ENCODE results near the gene SETD5.

Gene SETD5

DNA sequence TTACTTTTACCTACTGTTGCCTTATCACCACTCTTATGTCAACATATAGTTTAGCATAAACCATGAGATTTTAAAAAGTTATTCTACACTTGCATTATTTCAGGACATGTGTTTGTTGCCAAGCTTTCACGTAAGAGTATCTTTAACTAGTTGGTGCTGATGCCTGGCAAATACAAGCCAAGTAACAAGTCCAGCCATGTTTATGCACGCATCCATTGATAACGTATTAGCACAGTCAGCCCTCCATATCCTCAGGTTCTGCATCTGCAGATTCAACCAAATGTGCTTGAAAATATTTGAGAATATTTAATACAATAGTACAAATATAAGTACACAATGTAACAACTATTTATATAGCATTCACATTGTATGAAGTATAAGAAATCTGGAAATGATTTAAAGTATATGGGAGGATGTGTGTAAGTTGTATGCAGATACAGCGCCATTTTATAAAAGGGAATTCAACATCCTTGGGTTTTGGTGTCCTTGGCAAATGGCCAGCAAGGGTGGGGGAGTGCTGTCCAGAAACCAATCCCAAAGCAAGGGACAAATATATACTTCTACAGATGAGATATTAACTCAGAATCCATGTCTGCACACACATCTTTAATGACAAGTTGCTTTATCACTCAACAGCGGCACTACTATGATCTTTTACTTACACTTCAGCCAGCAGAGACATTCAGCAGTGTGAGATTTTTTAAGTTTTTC lies 8.7 kb upstream of the SETD5 start:
- H3K9me3 ChIP-seq (ENCODE audit: control insufficient read depth in 1 of 2, low read length in 2 of 2), result no peaks in the 10 kb centered on the region
- peaks cover 11 to 13% of the 10 kb centered on the region in 2 donors for H3K4me1 ChIP-seq (ENCODE audit: control insufficient read depth in 1 of 2, insufficient read depth in 2 of 2, low read length in 2 of 2)
- no peak overlapping the region for H3K9ac ChIP-seq (ENCODE audit: low read depth in 1 of 2, low read length in 2 of 2)
- H3K36me3 ChIP-seq (ENCODE audit: control insufficient read depth in 1 of 2, insufficient read depth in 2 of 2, low read length in 2 of 2), result peaks cover 45 to 79% of the 10 kb centered on the region in 2 donors
- no peak overlapping the region for H3K27ac ChIP-seq (ENCODE audit: low read depth, low read length)
- H3K27me3 ChIP-seq (ENCODE audit: control insufficient read depth in 1 of 2, insufficient read depth in 2 of 2, low read length in 2 of 2), result no peaks in the 10 kb centered on the region
- no peak overlapping the region for H3K4me3 ChIP-seq (ENCODE audit: low read depth in 1 of 2, low read length in 2 of 2)

- no peak overlapping the region for H3K9ac ChIP-seq (ENCODE audit: low read depth in 1 of 2, low read length in 2 of 2)
- H3K4me1 ChIP-seq (ENCODE audit: control insufficient read depth in 1 of 2, insufficient read depth in 2 of 2, low read length in 2 of 2), result peaks cover 24 to 26% of the 10 kb centered on the region in 2 donors
- H3K27me3 ChIP-seq (ENCODE audit: control insufficient read depth in 1 of 2, insufficient read depth in 2 of 2, low read length in 2 of 2), result no peaks in the 10 kb centered on the region
- H3K9me3 ChIP-seq (ENCODE audit: control insufficient read depth in 1 of 2, low read length in 2 of 2), result no peaks in the 10 kb centered on the region
- peaks cover 34 to 71% of the 10 kb centered on the region in 2 donors for H3K36me3 ChIP-seq (ENCODE audit: control insufficient read depth in 1 of 2, insufficient read depth in 2 of 2, low read length in 2 of 2)
- H3K27ac ChIP-seq (ENCODE audit: low read depth, low read length), result no peak overlapping the region
- no peak overlapping the region for H3K4me3 ChIP-seq (ENCODE audit: low read depth in 1 of 2, low read length in 2 of 2)
Observed at GRCh38 chr3:9390265-9390888, 7.0 kb upstream of the SETD5 start.

DNA sequence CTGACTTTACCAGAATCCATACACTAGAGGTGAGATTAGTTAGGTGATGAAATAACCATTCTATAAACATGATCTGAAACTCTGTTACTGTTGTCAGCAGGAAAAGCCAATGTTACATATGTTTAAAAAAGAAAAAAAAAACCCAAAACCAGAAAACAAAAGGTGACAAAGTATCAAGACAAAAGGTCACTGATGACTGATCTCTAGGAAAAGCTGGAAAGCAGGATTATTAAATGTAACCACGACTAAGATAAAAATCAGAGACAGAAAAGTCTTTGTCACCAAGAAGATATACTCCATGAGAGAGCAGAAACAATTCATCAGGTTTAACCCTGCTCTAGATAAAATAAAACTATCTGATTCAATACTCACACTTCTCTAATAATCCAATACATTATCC lies 5.4 kb upstream of the SETD5 start:
- Histone ChIP-seq H3K27ac (ENCODE audit: low read depth, low read length) (no peak overlapping the region), H3K4me1 (ENCODE audit: control insufficient read depth in 1 of 2, insufficient read depth in 2 of 2, low read length in 2 of 2) (peaks cover 29 to 31% of the 10 kb centered on the region in 2 donors), H3K9ac (ENCODE audit: low read depth in 1 of 2, low read length in 2 of 2) (no peak overlapping the region), H3K36me3 (ENCODE audit: control insufficient read depth in 1 of 2, insufficient read depth in 2 of 2, low read length in 2 of 2) (peaks cover 24 to 56% of the 10 kb centered on the region in 2 donors), H3K9me3 (ENCODE audit: control insufficient read depth in 1 of 2, low read length in 2 of 2) (no peaks in the 10 kb centered on the region), H3K4me3 (ENCODE audit: low read depth in 1 of 2, low read length in 2 of 2) (no peak overlapping the region), H3K27me3 (ENCODE audit: control insufficient read depth in 1 of 2, insufficient read depth in 2 of 2, low read length in 2 of 2) (no peaks in the 10 kb centered on the region)

GRCh38 chr3:9395570-9396300 lies 1.7 kb upstream of the SETD5 start:
- Histone ChIP-seq H3K4me3 (ENCODE audit: low read depth in 1 of 2, low read length in 2 of 2) (peak overlapping the region; percentile 88), H3K27me3 (ENCODE audit: control insufficient read depth in 1 of 2, insufficient read depth in 2 of 2, low read length in 2 of 2) (no peaks in the 10 kb centered on the region), H3K4me1 (ENCODE audit: control insufficient read depth in 1 of 2, insufficient read depth in 2 of 2, low read length in 2 of 2) (peaks cover 43 to 45% of the 10 kb centered on the region in 2 donors), H3K36me3 (ENCODE audit: control insufficient read depth in 1 of 2, insufficient read depth in 2 of 2, low read length in 2 of 2) (peaks cover 3 to 21% of the 10 kb centered on the region in 2 donors), H3K9me3 (ENCODE audit: control insufficient read depth in 1 of 2, low read length in 2 of 2) (no peaks in the 10 kb centered on the region), H3K27ac (ENCODE audit: low read depth, low read length) (peak overlapping the region; percentile 98), H3K9ac (ENCODE audit: low read depth in 1 of 2, low read length in 2 of 2) (peak overlapping the region; percentile 73 to 92)

- H3K4me3 ChIP-seq (ENCODE audit: low read depth in 1 of 2, low read length in 2 of 2), result peak overlapping the region; percentile 88
- H3K4me1 ChIP-seq (ENCODE audit: control insufficient read depth in 1 of 2, insufficient read depth in 2 of 2, low read length in 2 of 2), result peaks cover 48 to 50% of the 10 kb centered on the region in 2 donors
- peaks cover 0 to 16% of the 10 kb centered on the region in 2 donors for H3K36me3 ChIP-seq (ENCODE audit: control insufficient read depth in 1 of 2, insufficient read depth in 2 of 2, low read length in 2 of 2)
- H3K9me3 ChIP-seq (ENCODE audit: control insufficient read depth in 1 of 2, low read length in 2 of 2), result no peaks in the 10 kb centered on the region
- peak overlapping the region; percentile 98 for H3K27ac ChIP-seq (ENCODE audit: low read depth, low read length)
- peak overlapping the region; percentile 73 to 92 for H3K9ac ChIP-seq (ENCODE audit: low read depth in 1 of 2, low read length in 2 of 2)
- H3K27me3 ChIP-seq (ENCODE audit: control insufficient read depth in 1 of 2, insufficient read depth in 2 of 2, low read length in 2 of 2), result no peaks in the 10 kb centered on the region
Observed at GRCh38 chr3:9396301-9396631, 1.1 kb upstream of the SETD5 start.

DNA sequence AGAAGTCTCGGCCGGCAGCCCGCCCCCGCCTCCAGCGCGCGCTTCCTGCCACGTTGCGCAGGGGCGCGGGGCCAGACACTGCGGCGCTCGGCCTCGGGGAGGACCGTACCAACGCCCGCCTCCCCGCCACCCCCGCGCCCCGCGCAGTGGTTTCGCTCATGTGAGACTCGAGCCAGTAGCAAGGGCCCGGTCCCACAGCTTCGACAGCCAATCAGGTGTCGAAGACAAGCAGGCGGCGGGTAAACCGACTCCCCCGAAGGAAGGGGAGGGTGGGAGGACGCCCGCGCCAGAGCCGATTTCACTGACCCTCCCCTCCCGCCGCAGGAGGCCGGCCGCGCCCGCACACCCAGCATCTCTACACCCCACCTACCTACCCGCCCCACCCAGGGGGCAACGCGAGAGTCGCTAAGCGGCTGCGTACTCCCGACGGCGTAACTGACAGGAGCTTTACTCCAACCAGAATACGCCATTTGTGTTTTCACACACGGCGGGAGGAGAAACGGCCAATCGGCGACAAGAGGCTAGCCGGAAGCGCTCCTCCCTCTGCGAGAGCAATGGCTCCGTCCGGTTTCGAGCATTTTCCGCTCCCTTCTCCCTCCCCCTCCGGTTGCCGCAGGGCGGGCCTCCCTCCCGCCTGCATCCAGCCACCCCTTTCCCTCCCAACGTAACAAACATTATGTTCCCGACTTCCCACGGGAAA lies 633 bp upstream of the SETD5 start:
- Histone ChIP-seq H3K4me1 (ENCODE audit: control insufficient read depth in 1 of 2, insufficient read depth in 2 of 2, low read length in 2 of 2) (peaks cover 53 to 55% of the 10 kb centered on the region in 2 donors), H3K9me3 (ENCODE audit: control insufficient read depth in 1 of 2, low read length in 2 of 2) (no peaks in the 10 kb centered on the region), H3K27ac (ENCODE audit: low read depth, low read length) (peak overlapping the region; percentile 98), H3K36me3 (ENCODE audit: control insufficient read depth in 1 of 2, insufficient read depth in 2 of 2, low read length in 2 of 2) (peaks cover 0 to 12% of the 10 kb centered on the region in 2 donors), H3K27me3 (ENCODE audit: control insufficient read depth in 1 of 2, insufficient read depth in 2 of 2, low read length in 2 of 2) (no peaks in the 10 kb centered on the region), H3K4me3 (ENCODE audit: low read depth in 1 of 2, low read length in 2 of 2) (peak overlapping the region; percentile 88), H3K9ac (ENCODE audit: low read depth in 1 of 2, low read length in 2 of 2) (peak overlapping the region; percentile 68 to 92)

DNA sequence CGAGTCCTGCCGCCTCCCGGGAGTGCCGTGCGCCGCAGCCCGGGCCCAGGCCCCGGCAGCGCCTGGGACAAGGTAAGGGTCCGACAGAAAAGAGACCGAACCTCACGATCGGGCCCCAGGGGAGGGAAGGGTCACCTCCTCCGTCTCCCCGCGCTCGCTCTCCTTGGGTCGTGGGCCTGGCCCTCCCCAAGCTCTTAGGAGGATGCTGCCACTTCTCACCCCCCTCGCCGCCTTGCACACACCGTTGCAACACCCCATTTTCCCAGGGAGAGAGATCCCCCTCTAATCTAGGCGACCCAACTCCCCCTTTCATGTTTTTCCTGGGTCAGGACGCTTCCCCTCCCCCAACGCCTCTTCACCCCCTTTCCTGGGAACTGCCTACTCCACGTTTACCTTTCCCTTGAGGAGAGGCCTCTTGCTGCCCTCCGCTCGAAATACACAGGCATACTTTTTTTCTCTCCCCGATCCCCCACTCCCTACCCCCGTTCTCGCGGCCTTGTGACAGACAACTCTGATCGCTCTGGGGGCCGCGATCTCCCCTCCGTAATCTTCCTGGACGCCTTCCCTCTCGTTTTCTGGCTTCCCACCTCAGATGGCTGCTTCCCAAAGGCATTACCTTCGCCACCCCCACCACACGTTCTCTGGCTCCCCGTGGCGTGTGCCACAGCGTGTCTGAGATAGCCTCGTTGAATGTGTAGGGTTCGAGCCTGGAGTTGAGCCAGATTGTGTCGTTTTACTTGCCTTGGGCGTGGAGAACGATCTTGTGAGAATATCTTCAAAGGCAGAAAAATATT lies 688 bp downstream of the SETD5 start:
- peaks cover 0 to 12% of the 10 kb centered on the region in 2 donors for H3K36me3 ChIP-seq (ENCODE audit: control insufficient read depth in 1 of 2, insufficient read depth in 2 of 2, low read length in 2 of 2)
- H3K4me1 ChIP-seq (ENCODE audit: control insufficient read depth in 1 of 2, insufficient read depth in 2 of 2, low read length in 2 of 2), result peaks cover 55 to 57% of the 10 kb centered on the region in 2 donors
- H3K9me3 ChIP-seq (ENCODE audit: control insufficient read depth in 1 of 2, low read length in 2 of 2), result no peaks in the 10 kb centered on the region
- H3K27ac ChIP-seq (ENCODE audit: low read depth, low read length), result peak overlapping the region; percentile 98
- H3K4me3 ChIP-seq (ENCODE audit: low read depth in 1 of 2, low read length in 2 of 2), result peak overlapping the region; percentile 89 to 91
- no peaks in the 10 kb centered on the region for H3K27me3 ChIP-seq (ENCODE audit: control insufficient read depth in 1 of 2, insufficient read depth in 2 of 2, low read length in 2 of 2)
- peak overlapping the region; percentile 89 to 99 for H3K9ac ChIP-seq (ENCODE audit: low read depth in 1 of 2, low read length in 2 of 2)

- H3K27ac ChIP-seq (ENCODE audit: low read depth, low read length), result peak overlapping the region; percentile 98
- H3K36me3 ChIP-seq (ENCODE audit: control insufficient read depth in 1 of 2, insufficient read depth in 2 of 2, low read length in 2 of 2), result peaks cover 0 to 8% of the 10 kb centered on the region in 2 donors
- peak overlapping the region; percentile 89 to 99 for H3K9ac ChIP-seq (ENCODE audit: low read depth in 1 of 2, low read length in 2 of 2)
- no peaks in the 10 kb centered on the region for H3K9me3 ChIP-seq (ENCODE audit: control insufficient read depth in 1 of 2, low read length in 2 of 2)
- H3K4me1 ChIP-seq (ENCODE audit: control insufficient read depth in 1 of 2, insufficient read depth in 2 of 2, low read length in 2 of 2), result peaks cover 60 to 61% of the 10 kb centered on the region in 2 donors
- peak overlapping the region; percentile 89 to 91 for H3K4me3 ChIP-seq (ENCODE audit: low read depth in 1 of 2, low read length in 2 of 2)
- no peaks in the 10 kb centered on the region for H3K27me3 ChIP-seq (ENCODE audit: control insufficient read depth in 1 of 2, insufficient read depth in 2 of 2, low read length in 2 of 2)
Observed at GRCh38 chr3:9398700-9399336, 1.4 kb downstream of the SETD5 start.

DNA sequence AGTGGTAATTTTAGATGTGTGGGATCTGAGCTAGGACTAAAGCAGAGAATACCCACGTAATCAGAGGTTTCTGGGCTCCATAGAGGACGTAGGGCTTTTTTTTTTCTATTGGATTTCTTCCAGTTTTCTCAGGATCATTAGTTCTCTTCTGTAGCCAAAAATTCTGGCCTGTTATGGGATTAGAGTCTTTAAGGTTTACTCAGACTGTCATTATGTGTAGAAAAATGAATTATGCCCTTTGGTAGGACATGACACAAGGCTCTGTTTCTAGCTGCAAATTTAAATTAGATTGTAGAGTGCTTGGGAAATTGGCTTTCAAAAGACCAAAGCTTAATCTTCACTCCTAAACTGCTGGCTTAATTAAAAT lies 1.9 kb downstream of the SETD5 start:
- Histone ChIP-seq H3K36me3 (ENCODE audit: control insufficient read depth in 1 of 2, insufficient read depth in 2 of 2, low read length in 2 of 2) (peaks cover 0 to 7% of the 10 kb centered on the region in 2 donors), H3K27me3 (ENCODE audit: control insufficient read depth in 1 of 2, insufficient read depth in 2 of 2, low read length in 2 of 2) (no peaks in the 10 kb centered on the region), H3K9ac (ENCODE audit: low read depth in 1 of 2, low read length in 2 of 2) (peak overlapping the region; percentile 58 to 99), H3K4me1 (ENCODE audit: control insufficient read depth in 1 of 2, insufficient read depth in 2 of 2, low read length in 2 of 2) (peaks cover 60% of the 10 kb centered on the region in 2 donors), H3K27ac (ENCODE audit: low read depth, low read length) (peak overlapping the region; percentile 98), H3K4me3 (ENCODE audit: low read depth in 1 of 2, low read length in 2 of 2) (peak overlapping the region; percentile 89 to 91), H3K9me3 (ENCODE audit: control insufficient read depth in 1 of 2, low read length in 2 of 2) (no peaks in the 10 kb centered on the region)

Data from duodenal mucosa (tissue), 2 donors.